ENCODE data around the gene TDRD3. TPM values are rescaled to one million over a fixed set of nuclear protein-coding genes. Genes with fewer than 3 reads are reported as not detected.

TDRD3 gene
- total RNA-seq, 1 donor from 2014 or later, result 10.7 TPM

DNA sequence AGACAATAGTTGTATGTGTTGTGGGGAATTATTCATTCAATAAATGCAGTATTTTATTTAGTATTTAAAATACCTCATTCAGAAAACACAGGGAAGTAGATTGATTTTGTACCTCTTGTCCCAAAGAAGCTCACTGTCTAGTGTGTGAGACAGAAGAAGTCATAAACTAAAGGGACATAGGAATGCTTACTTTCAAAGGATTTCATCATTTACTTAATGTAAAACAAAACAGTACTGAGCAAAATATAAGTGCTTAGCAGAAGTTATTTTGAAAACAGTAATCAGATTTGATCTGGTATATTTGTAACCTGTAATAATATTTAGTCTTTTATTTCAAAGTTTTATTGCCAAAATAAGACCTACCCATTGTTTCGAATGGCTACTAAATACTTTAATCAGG is 117.9 kb downstream of the TDRD3 start:
- peaks cover 9% of the 10 kb centered on the region for H3K9me3 Mint-ChIP-seq (ENCODE audit: unreplicated experiment)
- Histone ChIP-seq H3K9ac (ENCODE audit: low read length) (no peak overlapping the region), H3K27me3 (ENCODE audit: insufficient read depth, low read length) (no peaks in the 10 kb centered on the region), H3K36me3 (ENCODE audit: insufficient read depth, low read length) (peaks cover 3% of the 10 kb centered on the region), H3K4me3 (ENCODE audit: insufficient read depth, low read depth, low read length) (no peak overlapping the region), H3K9me3 (ENCODE audit: insufficient read depth, low read depth, low read length) (peaks cover 3% of the 10 kb centered on the region), H3K4me2 (ENCODE audit: low read length) (no peak overlapping the region), H2AFZ (ENCODE audit: low read depth, low read length) (no peak overlapping the region), H3K79me2 (ENCODE audit: insufficient read depth, low read length) (no peaks in the 10 kb centered on the region), H3K4me1 (ENCODE audit: insufficient read depth, low read length) (peaks cover under 1% of the 10 kb centered on the region), H4K20me1 (ENCODE audit: insufficient read depth, low read length) (no peaks in the 10 kb centered on the region), H3K27ac (ENCODE audit: low read depth, low read length) (no peak overlapping the region)
- no peak for FAIRE-seq
- no peak overlapping the region for H3K27ac Mint-ChIP-seq (ENCODE audit: unreplicated experiment)
- no peaks in the 10 kb centered on the region for H3K27me3 Mint-ChIP-seq (ENCODE audit: low read depth, unreplicated experiment)
- H3K4me3 Mint-ChIP-seq (ENCODE audit: unreplicated experiment), result no peak overlapping the region
- no peak for DNase-seq (ENCODE audit: low read depth)
- peaks cover under 1% of the 10 kb centered on the region for H3K4me1 Mint-ChIP-seq (ENCODE audit: low read depth, unreplicated experiment)
- TF ChIP-seq, protein P1, sequence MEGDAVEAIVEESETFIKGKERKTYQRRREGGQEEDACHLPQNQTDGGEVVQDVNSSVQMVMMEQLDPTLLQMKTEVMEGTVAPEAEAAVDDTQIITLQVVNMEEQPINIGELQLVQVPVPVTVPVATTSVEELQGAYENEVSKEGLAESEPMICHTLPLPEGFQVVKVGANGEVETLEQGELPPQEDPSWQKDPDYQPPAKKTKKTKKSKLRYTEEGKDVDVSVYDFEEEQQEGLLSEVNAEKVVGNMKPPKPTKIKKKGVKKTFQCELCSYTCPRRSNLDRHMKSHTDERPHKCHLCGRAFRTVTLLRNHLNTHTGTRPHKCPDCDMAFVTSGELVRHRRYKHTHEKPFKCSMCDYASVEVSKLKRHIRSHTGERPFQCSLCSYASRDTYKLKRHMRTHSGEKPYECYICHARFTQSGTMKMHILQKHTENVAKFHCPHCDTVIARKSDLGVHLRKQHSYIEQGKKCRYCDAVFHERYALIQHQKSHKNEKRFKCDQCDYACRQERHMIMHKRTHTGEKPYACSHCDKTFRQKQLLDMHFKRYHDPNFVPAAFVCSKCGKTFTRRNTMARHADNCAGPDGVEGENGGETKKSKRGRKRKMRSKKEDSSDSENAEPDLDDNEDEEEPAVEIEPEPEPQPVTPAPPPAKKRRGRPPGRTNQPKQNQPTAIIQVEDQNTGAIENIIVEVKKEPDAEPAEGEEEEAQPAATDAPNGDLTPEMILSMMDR (IDR thresholded peaks at IDR 0.05; ENCODE audit: insufficient read depth, low read depth, low read length), result no peak
- TF ChIP-seq EZH2 (IDR thresholded peaks at IDR 0.05; ENCODE audit: insufficient read depth, low read length), result no peak
- peaks cover 14% of the 10 kb centered on the region for H3K36me3 Mint-ChIP-seq (ENCODE audit: low read depth, unreplicated experiment)

DNA sequence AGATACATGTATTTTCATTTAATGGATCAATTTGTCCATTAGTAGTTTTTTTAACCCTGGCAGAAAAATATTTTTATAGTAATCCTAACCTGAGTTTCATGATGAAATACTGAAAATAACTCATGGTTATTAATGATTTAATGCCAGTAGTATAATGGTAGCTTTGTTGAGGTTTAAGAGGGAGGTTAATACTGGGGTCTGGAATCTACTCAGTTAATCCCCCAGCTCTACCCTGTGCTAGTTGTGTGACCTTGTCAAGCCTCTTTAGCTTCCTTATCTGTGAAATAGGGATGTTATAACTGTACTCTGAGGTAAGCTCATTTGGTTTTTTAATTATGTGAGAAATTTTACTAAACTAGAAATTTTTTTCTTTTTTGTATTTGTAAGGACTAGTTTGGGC is 122.5 kb downstream of the TDRD3 start:
- Mint-ChIP-seq H3K36me3 (ENCODE audit: low read depth, unreplicated experiment) (peaks cover 1% of the 10 kb centered on the region), H3K27me3 (ENCODE audit: low read depth, unreplicated experiment) (no peaks in the 10 kb centered on the region), H3K27ac (ENCODE audit: unreplicated experiment) (no peak overlapping the region), H3K9me3 (ENCODE audit: unreplicated experiment) (no peaks in the 10 kb centered on the region), H3K4me3 (ENCODE audit: unreplicated experiment) (no peak overlapping the region), H3K4me1 (ENCODE audit: low read depth, unreplicated experiment) (no peaks in the 10 kb centered on the region)
- H2AFZ ChIP-seq (ENCODE audit: low read depth, low read length), result no peak overlapping the region
- H3K4me1 ChIP-seq (ENCODE audit: insufficient read depth, low read length), result no peaks in the 10 kb centered on the region
- no peak overlapping the region for H3K4me3 ChIP-seq (ENCODE audit: insufficient read depth, low read depth, low read length)
- H3K9me3 ChIP-seq (ENCODE audit: insufficient read depth, low read depth, low read length), result no peaks in the 10 kb centered on the region
- no peak overlapping the region for H3K4me2 ChIP-seq (ENCODE audit: low read length)
- H4K20me1 ChIP-seq (ENCODE audit: insufficient read depth, low read length), result no peaks in the 10 kb centered on the region
- no peak overlapping the region for H3K27ac ChIP-seq (ENCODE audit: low read depth, low read length)
- no peak for FAIRE-seq
- H3K9ac ChIP-seq (ENCODE audit: low read length), result no peak overlapping the region
- no peaks in the 10 kb centered on the region for H3K36me3 ChIP-seq (ENCODE audit: insufficient read depth, low read length)
- no peaks in the 10 kb centered on the region for H3K79me2 ChIP-seq (ENCODE audit: insufficient read depth, low read length)
- TF ChIP-seq, protein P1 (IDR thresholded peaks at IDR 0.05; ENCODE audit: insufficient read depth, low read depth, low read length), result no peak
- no peak for TF ChIP-seq EZH2 (IDR thresholded peaks at IDR 0.05; ENCODE audit: insufficient read depth, low read length)
- no peak for DNase-seq (ENCODE audit: low read depth)
- no peaks in the 10 kb centered on the region for H3K27me3 ChIP-seq (ENCODE audit: insufficient read depth, low read length)

DNA sequence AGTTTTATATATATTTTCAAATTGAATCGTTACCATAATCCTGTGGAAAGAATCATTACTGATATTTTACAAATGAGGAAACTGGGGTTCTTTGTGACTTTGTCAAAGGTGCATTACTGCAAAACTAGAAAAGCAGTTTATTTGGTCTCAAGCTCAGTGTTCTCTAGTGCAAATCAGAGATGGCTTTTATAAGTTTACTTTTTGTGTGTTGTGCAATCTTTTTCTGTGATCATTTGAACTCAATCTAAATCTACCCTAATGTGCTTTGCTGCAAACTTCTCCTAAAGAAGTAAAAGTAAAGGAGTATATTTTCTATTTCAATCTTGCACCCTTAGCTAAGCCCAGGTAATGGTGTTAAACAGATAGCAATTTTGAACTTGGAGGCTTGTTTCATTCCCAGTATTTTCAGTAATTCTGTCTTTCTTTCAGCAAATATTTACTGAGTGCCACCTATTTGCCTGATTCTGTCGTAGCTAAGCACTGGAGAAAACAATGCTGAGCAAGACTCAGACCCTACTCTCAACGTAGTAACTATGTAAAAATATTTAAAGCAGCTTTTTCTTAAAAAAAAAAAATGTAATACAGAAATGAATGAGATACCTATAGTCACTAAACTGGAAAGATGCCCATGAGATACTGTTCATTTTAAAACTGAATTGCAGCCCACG is 124.0 kb downstream of the TDRD3 start:
- no peaks in the 10 kb centered on the region for H3K9me3 Mint-ChIP-seq (ENCODE audit: unreplicated experiment)

More for the DNA sequence above, 124.0 kb downstream of the TDRD3 start:
- Mint-ChIP-seq H3K4me3 (ENCODE audit: unreplicated experiment) (no peak overlapping the region), H3K27ac (ENCODE audit: unreplicated experiment) (no peak overlapping the region), H3K36me3 (ENCODE audit: low read depth, unreplicated experiment) (peaks cover 1% of the 10 kb centered on the region), H3K4me1 (ENCODE audit: low read depth, unreplicated experiment) (no peaks in the 10 kb centered on the region), H3K27me3 (ENCODE audit: low read depth, unreplicated experiment) (no peaks in the 10 kb centered on the region)
- no peak for FAIRE-seq
- Histone ChIP-seq H3K4me3 (ENCODE audit: insufficient read depth, low read depth, low read length) (no peak overlapping the region), H3K27ac (ENCODE audit: low read depth, low read length) (no peak overlapping the region), H4K20me1 (ENCODE audit: insufficient read depth, low read length) (no peaks in the 10 kb centered on the region), H3K9ac (ENCODE audit: low read length) (no peak overlapping the region), H3K9me3 (ENCODE audit: insufficient read depth, low read depth, low read length) (no peaks in the 10 kb centered on the region), H3K4me2 (ENCODE audit: low read length) (no peak overlapping the region), H3K27me3 (ENCODE audit: insufficient read depth, low read length) (no peaks in the 10 kb centered on the region), H3K79me2 (ENCODE audit: insufficient read depth, low read length) (no peaks in the 10 kb centered on the region), H3K4me1 (ENCODE audit: insufficient read depth, low read length) (no peaks in the 10 kb centered on the region), H2AFZ (ENCODE audit: low read depth, low read length) (no peak overlapping the region), H3K36me3 (ENCODE audit: insufficient read depth, low read length) (no peaks in the 10 kb centered on the region)
- TF ChIP-seq, protein P1 (IDR thresholded peaks at IDR 0.05; ENCODE audit: insufficient read depth, low read depth, low read length), result no peak
- TF ChIP-seq EZH2 (IDR thresholded peaks at IDR 0.05; ENCODE audit: insufficient read depth, low read length), result no peak
- no peak for DNase-seq (ENCODE audit: low read depth)
